Measurements from ENCODE around the gene PIGR. TPM values are rescaled to one million over a fixed set of nuclear protein-coding genes. Genes with fewer than 3 reads are reported as not detected.

The PIGR gene
- total and polyA plus RNA-seq, 2 donors (not counting 3 experiments of a cell fraction or from before 2014, with no cell fraction given), result not detected

GRCh38 chr1:206900149-206900548, 46.1 kb downstream of the PIGR start:
- no peak for TF ChIP-seq JUN (IDR thresholded peaks at IDR 0.05; ENCODE audit: borderline replicate concordance, insufficient read depth, insufficient read length, low read depth)
- TF ChIP-seq POLR2AphosphoS5 (IDR thresholded peaks at IDR 0.05; ENCODE audit: insufficient read depth, low read depth, low read length), result no peak
- no peak for TF ChIP-seq FOS (IDR thresholded peaks at IDR 0.05; ENCODE audit: borderline replicate concordance, insufficient read depth, low read length)
- no peak for TF ChIP-seq POLR2A (IDR thresholded peaks at IDR 0.05; ENCODE audit: low read depth, low read length)
- TF ChIP-seq MYC (IDR thresholded peaks at IDR 0.05; ENCODE audit: low read depth, low read length), result no peak
- TF ChIP-seq MAX (IDR thresholded peaks at IDR 0.05; ENCODE audit: insufficient read depth, insufficient read length), result no peak
- TF ChIP-seq, protein P1, sequence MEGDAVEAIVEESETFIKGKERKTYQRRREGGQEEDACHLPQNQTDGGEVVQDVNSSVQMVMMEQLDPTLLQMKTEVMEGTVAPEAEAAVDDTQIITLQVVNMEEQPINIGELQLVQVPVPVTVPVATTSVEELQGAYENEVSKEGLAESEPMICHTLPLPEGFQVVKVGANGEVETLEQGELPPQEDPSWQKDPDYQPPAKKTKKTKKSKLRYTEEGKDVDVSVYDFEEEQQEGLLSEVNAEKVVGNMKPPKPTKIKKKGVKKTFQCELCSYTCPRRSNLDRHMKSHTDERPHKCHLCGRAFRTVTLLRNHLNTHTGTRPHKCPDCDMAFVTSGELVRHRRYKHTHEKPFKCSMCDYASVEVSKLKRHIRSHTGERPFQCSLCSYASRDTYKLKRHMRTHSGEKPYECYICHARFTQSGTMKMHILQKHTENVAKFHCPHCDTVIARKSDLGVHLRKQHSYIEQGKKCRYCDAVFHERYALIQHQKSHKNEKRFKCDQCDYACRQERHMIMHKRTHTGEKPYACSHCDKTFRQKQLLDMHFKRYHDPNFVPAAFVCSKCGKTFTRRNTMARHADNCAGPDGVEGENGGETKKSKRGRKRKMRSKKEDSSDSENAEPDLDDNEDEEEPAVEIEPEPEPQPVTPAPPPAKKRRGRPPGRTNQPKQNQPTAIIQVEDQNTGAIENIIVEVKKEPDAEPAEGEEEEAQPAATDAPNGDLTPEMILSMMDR (IDR thresholded peaks at IDR 0.05; ENCODE audit: extremely low read depth in 1 of 2, insufficient read depth in 1 of 2, low read depth in 1 of 2, low read length in 2 of 2), result no peak
- TF ChIP-seq GATA2 (IDR thresholded peaks at IDR 0.05; ENCODE audit: insufficient read depth, insufficient read length, low read depth, low read length), result no peak
- no peak for TF ChIP-seq EZH2 (IDR thresholded peaks at IDR 0.05; ENCODE audit: borderline replicate concordance, low read depth, low read length, severe bottlenecking)
- CTCF ChIA-PET, result interaction anchor here (4.2 kb wide), 1 partner anchor 12 kb away, joined by 21 read pairs; no protein-coding TSS in a partner anchor
- no TSS peak for BruUV-seq (replicated peaks)
- dilution Hi-C loops (cut with MboI; ENCODE audit: extremely low pct_ligation_motif_present, low sequenced_read_pairs), result no loop called here
- peaks cover 3 to 5% of the 10 kb centered on the region in 2 experiments for H3K27me3 ChIP-seq (ENCODE audit: control insufficient read depth in 2 of 2, insufficient read depth in 2 of 2, low read length in 2 of 2)
- no peak overlapping the region for H2AFZ ChIP-seq (ENCODE audit: low read depth, low read length)
- intact Hi-C loops (cut with micrococcal nuclease), result no loop called here
- no peak for FAIRE-seq
- no peaks in the 10 kb centered on the region for H3K4me1 ChIP-seq (ENCODE audit: control insufficient read depth, extremely low read depth, insufficient read depth, low read length)
- no peak for DNase-seq (ENCODE audit: low read depth, low spot score)
- no peak overlapping the region for H3K27ac ChIP-seq (ENCODE audit: insufficient read depth, low read depth, low read length)
- POLR2A ChIA-PET, result no interaction called here
- H3K79me2 ChIP-seq (ENCODE audit: control insufficient read depth, insufficient read depth, low read length), result no peaks in the 10 kb centered on the region
- H3K9ac ChIP-seq (replicated peaks; ENCODE audit: extremely low read depth, insufficient read depth, low read length), result no peak overlapping the region
- H3K4me3 ChIP-seq (replicated peaks in 1 of 3; ENCODE audit: insufficient read depth in 1 of 3, low read depth in 1 of 3, low read length in 3 of 3), result no peak overlapping the region
- no peaks in the 10 kb centered on the region for H4K20me1 ChIP-seq (replicated peaks; ENCODE audit: control insufficient read depth, extremely low read depth, insufficient read depth, low read length)
- no peaks in the 10 kb centered on the region for H3K36me3 ChIP-seq (ENCODE audit: control insufficient read depth in 2 of 2, extremely low read depth in 1 of 2, insufficient read depth in 2 of 2, low read length in 2 of 2)
- H3K9me3 ChIP-seq (replicated peaks; ENCODE audit: control insufficient read depth, insufficient read depth, low read length), result no peaks in the 10 kb centered on the region
- H3K4me2 ChIP-seq (ENCODE audit: insufficient read depth, low read length), result no peak overlapping the region
- H3K9me1 ChIP-seq (replicated peaks; ENCODE audit: control insufficient read depth, extremely low read depth, insufficient read depth, low read length), result no peaks in the 10 kb centered on the region

All from endothelial cell of umbilical vein (primary cell).